Esophagus muscularis mucosa (tissue), 4 donors: ENCODE measurements around the gene PDS5B.

Experiments used
- EP300 ChIP-seq: sonication (generic); formaldehyde crosslinking; IDR thresholded peaks from one replicate; pipeline ENCODE4 v1.6.1; 2017; ENCODE audit warnings: antibody characterized with exemption
- POLR2A ChIP-seq: fragments of 450-650 bp; IDR thresholded peaks from one replicate; pipeline ENCODE4 v1.6.1; 2017; ENCODE audit warnings: antibody characterized with exemption, moderate library complexity, mild to moderate bottlenecking, low read depth
- POLR2AphosphoS5 ChIP-seq, 2 donors: sonication (generic); formaldehyde crosslinking; IDR thresholded peaks; one replicate each; pipeline ENCODE4 v1.6.1; 2017; ENCODE audit warnings: antibody characterized with exemption in 2 of 2
- TF ChIP-seq, protein P1 (sequence below), 3 experiments: fragments of 200-600 bp in 2 of 3; fragments of 450-650 bp in 1 of 3; sonication (generic) in 2 of 3; IDR thresholded peaks; one replicate each; pipeline ENCODE4 v1.5.1; 2017 to 2019; ENCODE audit warnings: antibody characterized with exemption in 3 of 3, mild to moderate bottlenecking in 2 of 3, moderate library complexity in 1 of 3

DNA sequence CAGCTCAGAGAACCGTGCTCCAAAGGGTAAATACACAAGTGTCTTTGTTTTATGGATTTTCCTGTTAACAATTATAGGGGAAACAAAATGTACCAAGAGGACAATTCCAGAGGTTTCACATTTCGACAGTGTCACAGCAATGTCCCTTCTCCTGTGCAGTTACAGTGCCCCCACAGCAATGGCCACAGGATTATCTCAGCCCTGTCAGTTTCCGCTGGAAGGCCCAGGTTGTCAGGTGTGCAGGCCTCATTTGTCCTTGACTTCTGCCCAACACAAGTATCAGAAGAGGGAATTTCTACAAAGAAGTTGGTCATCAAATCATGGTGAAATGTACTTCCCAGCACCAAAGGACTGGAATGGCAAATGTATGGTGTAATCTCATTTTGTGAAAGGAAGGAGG is 36.5 kb upstream of the PDS5B start:
- TF ChIP-seq POLR2A, result no peak
- TF ChIP-seq, protein P1, sequence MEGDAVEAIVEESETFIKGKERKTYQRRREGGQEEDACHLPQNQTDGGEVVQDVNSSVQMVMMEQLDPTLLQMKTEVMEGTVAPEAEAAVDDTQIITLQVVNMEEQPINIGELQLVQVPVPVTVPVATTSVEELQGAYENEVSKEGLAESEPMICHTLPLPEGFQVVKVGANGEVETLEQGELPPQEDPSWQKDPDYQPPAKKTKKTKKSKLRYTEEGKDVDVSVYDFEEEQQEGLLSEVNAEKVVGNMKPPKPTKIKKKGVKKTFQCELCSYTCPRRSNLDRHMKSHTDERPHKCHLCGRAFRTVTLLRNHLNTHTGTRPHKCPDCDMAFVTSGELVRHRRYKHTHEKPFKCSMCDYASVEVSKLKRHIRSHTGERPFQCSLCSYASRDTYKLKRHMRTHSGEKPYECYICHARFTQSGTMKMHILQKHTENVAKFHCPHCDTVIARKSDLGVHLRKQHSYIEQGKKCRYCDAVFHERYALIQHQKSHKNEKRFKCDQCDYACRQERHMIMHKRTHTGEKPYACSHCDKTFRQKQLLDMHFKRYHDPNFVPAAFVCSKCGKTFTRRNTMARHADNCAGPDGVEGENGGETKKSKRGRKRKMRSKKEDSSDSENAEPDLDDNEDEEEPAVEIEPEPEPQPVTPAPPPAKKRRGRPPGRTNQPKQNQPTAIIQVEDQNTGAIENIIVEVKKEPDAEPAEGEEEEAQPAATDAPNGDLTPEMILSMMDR (IDR thresholded peaks at IDR 0.05), result no peak
- no peak for TF ChIP-seq POLR2AphosphoS5 (IDR thresholded peaks at IDR 0.05)
- no peak for TF ChIP-seq EP300
